Measurements from ENCODE around the gene MRPS30.
"Not testable (repeated sequence)": the region's sequence is repeated elsewhere in the genome, so short reads cannot be mapped to it uniquely, and the experiment has no call there.

MRPS30 gene

GRCh38 chr5:44824662-44825061 is 15.9 kb downstream of the MRPS30 start:
- H3K36me3 ChIP-seq (ENCODE audit: insufficient read depth, low read length), result peaks cover 44% of the 10 kb centered on the region
- not testable (repeated sequence) for H3K9ac ChIP-seq (ENCODE audit: low read depth, low read length); H3K4me3 ChIP-seq (ENCODE audit: low read length); H3K9me3 ChIP-seq (ENCODE audit: insufficient read depth, low read depth, low read length); H3K27ac ChIP-seq (ENCODE audit: low read depth, low read length); H3K27me3 ChIP-seq (ENCODE audit: insufficient read depth, low read length); H3K4me1 ChIP-seq (ENCODE audit: insufficient read depth, low read length)
- no CpG with 5 or more reads among the region's 3 CpGs for WGBS

- 85% methylated on average over 3 of the region's 3 CpGs for WGBS
- H3K9me3 ChIP-seq (ENCODE audit: insufficient read depth, low read depth, low read length), result no peaks in the 10 kb centered on the region
- H3K27me3 ChIP-seq (ENCODE audit: insufficient read depth, low read length), result no peaks in the 10 kb centered on the region
- H3K36me3 ChIP-seq (ENCODE audit: insufficient read depth, low read length), result peaks cover 19% of the 10 kb centered on the region
- H3K27ac ChIP-seq (ENCODE audit: low read depth, low read length), result no peak overlapping the region
- no peak overlapping the region for H3K4me3 ChIP-seq (ENCODE audit: low read length)
- peaks cover 17% of the 10 kb centered on the region for H3K4me1 ChIP-seq (ENCODE audit: insufficient read depth, low read length)
- no peak overlapping the region for H3K9ac ChIP-seq (ENCODE audit: low read depth, low read length)
Measured at GRCh38 chr5:44827681-44828080, 18.9 kb downstream of the MRPS30 start.

GRCh38 chr5:44828719-44829118 is 20.0 kb downstream of the MRPS30 start:
- Histone ChIP-seq H3K4me1 (ENCODE audit: insufficient read depth, low read length) (peaks cover 17% of the 10 kb centered on the region), H3K9ac (ENCODE audit: low read depth, low read length) (no peak overlapping the region), H3K27ac (ENCODE audit: low read depth, low read length) (no peak overlapping the region), H3K4me3 (ENCODE audit: low read length) (no peak overlapping the region), H3K36me3 (ENCODE audit: insufficient read depth, low read length) (peaks cover 8% of the 10 kb centered on the region), H3K27me3 (ENCODE audit: insufficient read depth, low read length) (no peaks in the 10 kb centered on the region), H3K9me3 (ENCODE audit: insufficient read depth, low read depth, low read length) (no peaks in the 10 kb centered on the region)
- WGBS, result no CpG with 5 or more reads among the region's 1 CpG

GRCh38 chr5:44830951-44831350 is 22.2 kb downstream of the MRPS30 start:
- no peak overlapping the region for H3K4me3 ChIP-seq (ENCODE audit: low read length)
- H3K27me3 ChIP-seq (ENCODE audit: insufficient read depth, low read length), result no peaks in the 10 kb centered on the region
- no peak overlapping the region for H3K27ac ChIP-seq (ENCODE audit: low read depth, low read length)
- 100% methylated on average over 1 of the region's 1 CpG for WGBS
- H3K9ac ChIP-seq (ENCODE audit: low read depth, low read length), result no peak overlapping the region
- no peaks in the 10 kb centered on the region for H3K9me3 ChIP-seq (ENCODE audit: insufficient read depth, low read depth, low read length)
- 0 out of 2 replicates have a peak, but pooled peaks cover 3% of the 10 kb centered on the region for H3K36me3 ChIP-seq (ENCODE audit: insufficient read depth, low read length)
- peaks cover 17% of the 10 kb centered on the region for H3K4me1 ChIP-seq (ENCODE audit: insufficient read depth, low read length)

- H3K9me3 ChIP-seq (ENCODE audit: insufficient read depth, low read depth, low read length), result peaks cover 9% of the 10 kb centered on the region; the same call in 1 of the 2 replicates
- 0 out of 2 replicates have a peak, but pooled peaks cover 3% of the 10 kb centered on the region for H3K36me3 ChIP-seq (ENCODE audit: insufficient read depth, low read length)
- peaks cover 10% of the 10 kb centered on the region for H3K4me1 ChIP-seq (ENCODE audit: insufficient read depth, low read length)
- no CpG with 5 or more reads among the region's 1 CpG for WGBS
- H3K9ac ChIP-seq (ENCODE audit: low read depth, low read length), result no peak overlapping the region
- no peak overlapping the region for H3K4me3 ChIP-seq (ENCODE audit: low read length)
- no peak overlapping the region for H3K27ac ChIP-seq (ENCODE audit: low read depth, low read length)
- no peaks in the 10 kb centered on the region for H3K27me3 ChIP-seq (ENCODE audit: insufficient read depth, low read length)
Measured at GRCh38 chr5:44833249-44833648, 24.5 kb downstream of the MRPS30 start.

GRCh38 chr5:44835693-44836092 is 26.9 kb downstream of the MRPS30 start:
- no peak overlapping the region for H3K4me3 ChIP-seq (ENCODE audit: low read length)
- peaks cover 10% of the 10 kb centered on the region for H3K4me1 ChIP-seq (ENCODE audit: insufficient read depth, low read length)
- no peaks in the 10 kb centered on the region for H3K27me3 ChIP-seq (ENCODE audit: insufficient read depth, low read length)
- no peak overlapping the region for H3K9ac ChIP-seq (ENCODE audit: low read depth, low read length)
- no peaks in the 10 kb centered on the region for H3K36me3 ChIP-seq (ENCODE audit: insufficient read depth, low read length)
- peaks cover 29% of the 10 kb centered on the region for H3K9me3 ChIP-seq (ENCODE audit: insufficient read depth, low read depth, low read length)
- 99% methylated on average over 3 of the region's 3 CpGs for whole genome bisulfite sequencing
- H3K27ac ChIP-seq (ENCODE audit: low read depth, low read length), result no peak overlapping the region

GRCh38 chr5:44839018-44839681 is 30.4 kb downstream of the MRPS30 start:
- peaks cover 29% of the 10 kb centered on the region for H3K9me3 ChIP-seq (ENCODE audit: insufficient read depth, low read depth, low read length)
- H3K4me1 ChIP-seq (ENCODE audit: insufficient read depth, low read length), result no peaks in the 10 kb centered on the region
- no peak overlapping the region for H3K9ac ChIP-seq (ENCODE audit: low read depth, low read length)
- 92% methylated on average over 1 of the region's 1 CpG for WGBS
- H3K27ac ChIP-seq (ENCODE audit: low read depth, low read length), result no peak overlapping the region
- no peak overlapping the region for H3K4me3 ChIP-seq (ENCODE audit: low read length)
- no peaks in the 10 kb centered on the region for H3K36me3 ChIP-seq (ENCODE audit: insufficient read depth, low read length)
- no peaks in the 10 kb centered on the region for H3K27me3 ChIP-seq (ENCODE audit: insufficient read depth, low read length)

- Histone ChIP-seq H3K36me3 (ENCODE audit: insufficient read depth, low read length) (no peaks in the 10 kb centered on the region), H3K27me3 (ENCODE audit: insufficient read depth, low read length) (no peaks in the 10 kb centered on the region), H3K9ac (ENCODE audit: low read depth, low read length) (no peak overlapping the region), H3K9me3 (ENCODE audit: insufficient read depth, low read depth, low read length) (peaks cover 25% of the 10 kb centered on the region), H3K4me3 (ENCODE audit: low read length) (no peak overlapping the region), H3K4me1 (ENCODE audit: insufficient read depth, low read length) (no peaks in the 10 kb centered on the region), H3K27ac (ENCODE audit: low read depth, low read length) (no peak overlapping the region)
- WGBS, result 92% methylated on average over 2 of the region's 2 CpGs
Measured at GRCh38 chr5:44842496-44843282, 33.9 kb downstream of the MRPS30 start.

GRCh38 chr5:44844744-44845143 is 36.0 kb downstream of the MRPS30 start:
- 100% methylated on average over 1 of the region's 1 CpG for whole genome bisulfite sequencing
- Histone ChIP-seq H3K36me3 (ENCODE audit: insufficient read depth, low read length) (no peaks in the 10 kb centered on the region), H3K27ac (ENCODE audit: low read depth, low read length) (no peak overlapping the region), H3K4me1 (ENCODE audit: insufficient read depth, low read length) (no peaks in the 10 kb centered on the region), H3K4me3 (ENCODE audit: low read length) (no peak overlapping the region), H3K9me3 (ENCODE audit: insufficient read depth, low read depth, low read length) (peaks cover 5% of the 10 kb centered on the region), H3K27me3 (ENCODE audit: insufficient read depth, low read length) (no peaks in the 10 kb centered on the region), H3K9ac (ENCODE audit: low read depth, low read length) (no peak overlapping the region)

GRCh38 chr5:44845777-44846176 is 37.0 kb downstream of the MRPS30 start:
- H3K36me3 ChIP-seq (ENCODE audit: insufficient read depth, low read length), result no peaks in the 10 kb centered on the region
- no peaks in the 10 kb centered on the region for H3K4me1 ChIP-seq (ENCODE audit: insufficient read depth, low read length)
- H3K27me3 ChIP-seq (ENCODE audit: insufficient read depth, low read length), result no peaks in the 10 kb centered on the region
- no peak overlapping the region for H3K9ac ChIP-seq (ENCODE audit: low read depth, low read length)
- no peak overlapping the region for H3K4me3 ChIP-seq (ENCODE audit: low read length)
- no peaks in the 10 kb centered on the region for H3K9me3 ChIP-seq (ENCODE audit: insufficient read depth, low read depth, low read length)
- 97% methylated on average over 2 of the region's 4 CpGs for WGBS
- H3K27ac ChIP-seq (ENCODE audit: low read depth, low read length), result no peak overlapping the region

- H3K36me3 ChIP-seq (ENCODE audit: insufficient read depth, low read length), result no peaks in the 10 kb centered on the region
- no peaks in the 10 kb centered on the region for H3K27me3 ChIP-seq (ENCODE audit: insufficient read depth, low read length)
- no peaks in the 10 kb centered on the region for H3K4me1 ChIP-seq (ENCODE audit: insufficient read depth, low read length)
- 96% methylated on average over 5 of the region's 5 CpGs for WGBS
- H3K4me3 ChIP-seq (ENCODE audit: low read length), result no peak overlapping the region
- H3K9me3 ChIP-seq (ENCODE audit: insufficient read depth, low read depth, low read length), result no peaks in the 10 kb centered on the region
- H3K27ac ChIP-seq (ENCODE audit: low read depth, low read length), result no peak overlapping the region
- no peak overlapping the region for H3K9ac ChIP-seq (ENCODE audit: low read depth, low read length)
Measured at GRCh38 chr5:44847206-44847852, 38.6 kb downstream of the MRPS30 start.
